GM19043 (cell line): ENCODE results near the gene CFAP46.

ENCODE experiments used
- ATAC-seq: cut with Tn5 transposase; IDR thresholded peaks from one replicate; pipeline ENCODE4 v1.9.1; 2021; ENCODE audit warnings: low read depth; ENCODE audit not compliant: unreplicated experiment

CFAP46 gene

GRCh38 chr10:132869621-132870020 is 72.7 kb downstream of the CFAP46 start:
- ATAC-seq = no peak

- ATAC-seq = no peak
Observed at GRCh38 chr10:132868995-132869394, 73.4 kb downstream of the CFAP46 start.

DNA sequence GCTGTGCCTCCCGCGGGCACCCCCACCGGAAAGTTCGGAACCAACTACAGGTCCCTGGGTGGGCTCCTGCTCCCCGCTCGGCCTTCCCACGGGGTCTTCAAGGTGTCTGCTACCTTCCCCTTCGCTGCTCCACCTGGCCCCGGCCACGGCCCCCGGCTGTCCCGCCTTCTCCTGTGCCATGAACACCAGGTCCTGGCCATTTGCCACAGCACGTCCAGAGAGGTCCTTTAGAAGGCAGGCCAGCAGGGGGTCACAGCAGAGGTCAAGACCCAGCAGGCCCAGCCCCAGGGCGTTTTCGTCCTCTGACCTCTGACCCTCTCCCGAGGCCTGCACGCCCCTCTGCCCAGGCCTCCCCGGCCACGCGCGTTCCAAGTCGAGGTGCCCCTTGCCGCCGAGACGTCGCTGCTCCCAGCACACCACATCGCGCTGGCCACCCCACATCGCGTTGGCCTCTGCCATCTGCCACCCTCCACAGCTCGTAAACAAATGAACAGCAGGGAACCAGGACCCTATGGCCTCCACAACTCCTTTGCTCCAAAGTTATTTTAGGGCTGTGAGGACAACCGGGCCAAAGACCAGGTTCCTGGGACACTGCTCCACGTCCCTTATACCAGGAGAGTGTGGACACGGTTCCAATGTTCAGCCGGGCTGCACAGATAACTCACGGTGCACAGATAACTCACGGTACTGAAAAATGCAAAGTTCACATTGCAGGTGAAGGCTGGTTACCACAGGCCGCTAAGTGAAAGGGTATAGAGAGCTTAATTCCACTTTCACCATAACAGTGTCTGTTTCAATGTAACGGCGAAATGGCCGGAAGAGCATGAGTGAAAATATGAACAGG is 74.3 kb downstream of the CFAP46 start:
- no peak for ATAC-seq

- ATAC-seq = no peak
Observed at GRCh38 chr10:132866601-132867381, 75.6 kb downstream of the CFAP46 start.

DNA sequence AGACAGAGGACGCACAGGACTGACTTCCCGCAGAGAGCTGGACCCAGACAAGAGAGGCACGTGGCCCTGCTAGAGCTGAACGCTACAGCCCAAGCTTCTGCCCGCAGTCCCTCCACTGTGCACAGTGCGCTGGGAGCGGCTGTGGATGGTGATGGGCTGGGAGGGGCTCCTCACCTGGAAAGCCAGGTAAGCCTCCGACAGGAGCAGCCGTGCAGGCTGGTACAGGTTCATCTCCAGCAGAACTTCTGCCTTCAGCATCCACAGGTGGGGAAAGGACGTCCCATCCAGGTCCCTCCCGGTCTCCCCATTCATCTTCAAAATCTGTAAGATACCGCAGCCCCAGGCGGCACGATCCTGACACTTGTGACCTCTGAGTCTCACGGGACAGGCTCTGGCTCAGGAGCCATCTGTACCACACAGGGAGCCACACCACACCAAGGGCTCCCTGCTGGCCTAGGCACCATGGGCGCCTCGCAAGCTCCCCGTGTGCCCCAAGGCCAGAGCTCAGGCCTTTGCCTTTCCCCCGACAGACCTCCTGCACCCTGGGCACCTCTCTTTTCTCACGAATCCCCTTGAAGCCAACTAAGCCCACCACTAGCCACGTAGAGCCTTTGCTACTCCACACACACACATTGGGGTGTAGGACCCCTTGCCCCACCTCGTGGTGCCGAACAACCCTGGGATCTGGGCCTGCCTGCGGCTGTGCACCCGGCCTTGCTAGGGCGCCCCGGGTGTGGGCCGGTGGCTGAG is 76.3 kb downstream of the CFAP46 start:
- ATAC-seq = no peak

DNA sequence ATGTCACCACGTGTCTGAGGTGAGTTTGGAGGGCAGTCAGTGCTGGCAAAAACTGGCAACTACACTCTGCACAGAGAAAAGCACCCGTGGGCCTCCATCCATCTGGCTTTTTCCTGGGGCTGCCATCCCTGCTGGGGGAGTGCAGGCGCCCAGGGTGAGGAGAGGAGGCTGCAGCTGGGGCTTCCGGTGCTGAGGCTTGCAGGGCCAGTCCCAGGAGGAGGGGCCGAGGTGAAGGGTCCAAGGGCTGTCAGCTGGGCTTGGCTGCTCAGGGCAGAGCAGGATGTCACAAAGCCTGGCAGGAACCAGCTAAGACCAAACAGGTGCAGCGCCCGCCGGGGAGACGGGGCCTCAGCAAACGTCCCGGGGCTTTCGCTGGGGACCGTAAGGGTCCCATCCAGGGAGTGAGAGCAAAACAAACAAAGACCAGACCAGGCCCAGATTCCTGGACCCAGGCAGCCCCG is 77.2 kb downstream of the CFAP46 start:
- ATAC-seq = no peak

GRCh38 chr10:132862485-132863420 is 79.6 kb downstream of the CFAP46 start:
- ATAC-seq = no peak

DNA sequence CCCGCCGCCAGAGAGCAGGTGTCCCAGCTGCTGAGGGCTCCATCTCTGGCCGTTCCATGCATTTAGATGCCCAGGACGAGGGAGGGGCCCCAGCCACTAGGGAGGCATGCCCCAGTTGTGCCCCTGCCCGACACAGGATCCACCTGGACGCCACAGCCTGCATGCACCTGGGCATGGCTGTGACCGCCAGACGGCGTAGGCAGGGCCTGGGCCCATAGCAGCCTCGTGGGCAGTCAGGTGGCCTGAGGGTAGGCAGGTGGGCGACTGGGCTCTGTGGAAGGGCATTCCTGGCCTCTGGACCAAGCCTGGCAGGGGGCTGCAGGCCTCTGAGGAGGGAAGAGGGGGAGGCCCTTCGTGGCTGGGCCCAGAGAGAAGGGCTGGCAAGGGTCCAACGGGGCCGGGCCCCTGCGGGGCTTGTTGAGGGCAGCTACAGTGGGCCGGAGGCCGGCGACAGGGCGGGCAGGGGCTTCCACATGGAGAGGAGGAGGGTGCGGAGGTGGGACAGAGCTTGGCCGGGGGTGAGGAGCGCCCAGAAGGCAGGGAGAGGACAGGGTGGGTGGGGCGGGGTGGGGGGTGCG is 80.4 kb downstream of the CFAP46 start:
- ATAC-seq = no peak

DNA sequence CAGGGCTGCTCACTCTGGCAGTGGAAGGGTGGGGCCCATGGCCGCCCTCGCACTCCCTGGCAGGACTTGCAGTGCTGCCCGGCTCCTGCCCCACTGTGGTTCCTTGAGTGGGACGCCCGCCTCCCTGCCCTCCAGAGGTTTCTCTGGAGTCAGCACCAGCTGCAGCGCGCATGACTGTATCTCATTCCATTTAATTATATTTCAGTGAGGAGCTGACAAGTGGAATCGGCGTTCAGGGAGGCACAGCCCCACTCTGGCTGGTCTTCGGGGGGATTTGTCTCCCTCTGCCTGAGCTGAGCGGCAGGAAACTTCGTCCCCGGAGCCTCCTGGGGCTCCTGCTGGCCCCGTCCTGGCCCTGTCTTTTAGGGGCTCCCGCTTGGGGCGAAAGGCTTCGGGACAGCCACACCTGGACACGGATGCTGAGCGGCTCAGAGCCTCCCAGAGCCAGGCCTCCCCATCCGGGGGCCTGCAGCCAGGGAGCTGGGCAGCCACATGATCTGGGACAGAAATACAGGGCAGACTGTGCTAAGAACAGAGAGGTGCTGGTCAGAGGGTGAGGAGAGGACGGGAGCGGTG is 81.2 kb downstream of the CFAP46 start:
- no peak for ATAC-seq

DNA sequence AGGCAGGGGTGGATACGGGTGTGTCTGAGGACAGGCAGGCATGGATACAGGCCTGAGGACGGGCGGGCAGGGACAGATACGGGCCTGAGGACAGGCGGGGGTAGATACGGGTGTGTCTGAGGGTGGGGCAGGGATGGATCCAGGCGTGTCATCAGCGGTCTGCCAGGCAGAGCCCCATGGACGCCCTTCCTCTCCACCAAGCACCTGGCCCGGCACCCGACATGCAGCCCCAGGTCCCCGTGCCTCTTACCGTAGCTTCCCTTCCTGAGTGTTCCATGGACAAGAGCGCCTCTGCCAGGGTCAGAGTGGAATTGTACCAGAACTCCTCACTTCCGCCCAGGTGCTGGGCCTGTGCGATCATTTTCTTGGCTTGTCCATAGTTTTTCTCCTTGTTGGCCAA is 81.8 kb downstream of the CFAP46 start:
- ATAC-seq = no peak

DNA sequence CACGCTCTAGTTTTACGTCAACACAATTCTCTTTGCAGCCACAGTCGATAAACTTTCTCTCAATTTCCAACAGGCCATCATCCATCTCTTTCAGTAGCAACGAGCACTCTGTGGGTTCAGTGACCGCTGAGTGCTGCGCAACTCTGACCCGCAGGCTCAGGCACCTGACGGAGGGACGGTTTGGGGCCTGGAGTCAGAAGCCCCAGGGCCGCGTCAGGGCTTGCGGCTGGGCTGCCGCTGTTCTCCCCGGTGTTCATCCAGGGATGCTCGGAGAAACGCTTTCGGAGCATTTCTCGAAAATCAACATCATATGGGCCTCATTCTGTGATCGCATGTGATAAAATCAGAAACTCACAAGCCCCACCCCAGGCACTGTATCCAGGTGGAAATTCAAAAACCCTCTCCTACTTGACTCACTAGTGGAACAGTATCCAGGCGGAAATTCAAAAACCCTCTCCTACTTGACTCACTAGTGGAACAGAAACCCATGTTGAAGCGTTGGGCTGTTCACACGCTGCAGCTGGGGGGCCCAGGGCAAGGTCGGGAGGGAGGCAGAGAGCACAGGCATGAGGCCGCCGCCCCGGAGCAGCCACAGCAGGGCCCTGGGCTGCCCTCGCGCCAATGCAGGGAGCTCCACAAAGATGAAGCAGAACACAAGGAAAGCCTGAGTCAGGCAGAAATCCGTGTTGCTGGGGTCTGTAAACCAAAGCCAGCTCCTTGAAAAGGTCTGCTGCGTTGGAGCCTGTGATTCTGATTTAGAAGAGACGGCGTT is 83.1 kb downstream of the CFAP46 start:
- ATAC-seq = no peak

- ATAC-seq = no peak
Observed at GRCh38 chr10:132858121-132859081, 84.0 kb downstream of the CFAP46 start.

DNA sequence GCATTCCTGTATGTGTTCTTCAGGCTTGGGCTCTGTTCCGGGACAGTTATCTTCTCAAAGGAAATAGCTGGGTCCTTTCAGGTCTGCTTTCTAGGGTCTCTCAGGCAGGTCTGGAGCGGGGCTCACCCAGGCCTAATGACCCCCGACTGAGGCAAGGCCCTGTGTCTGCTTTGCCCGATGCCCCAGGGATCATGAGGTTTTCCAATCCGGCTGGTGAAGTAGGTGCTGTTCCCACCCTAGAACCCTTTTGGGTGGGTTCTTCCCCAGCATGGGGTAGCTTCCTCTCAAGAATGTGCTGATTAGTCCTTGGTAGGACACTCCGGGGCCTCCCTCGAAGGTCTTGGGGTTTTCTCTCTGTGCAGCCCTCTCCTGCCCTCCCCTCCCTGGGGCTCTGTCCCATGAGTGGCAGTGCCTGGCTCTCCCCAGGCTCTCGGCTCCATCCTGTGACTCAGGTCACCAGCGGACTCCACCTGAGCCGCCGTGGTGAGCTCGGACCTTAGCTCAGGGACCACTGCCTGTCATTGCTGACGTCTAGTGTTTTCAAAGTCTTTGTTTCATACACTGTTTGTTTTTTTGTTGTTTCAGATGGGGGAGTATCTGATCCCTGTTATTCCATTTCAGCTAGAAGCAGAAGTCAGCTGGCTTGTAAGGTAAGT is 85.4 kb downstream of the CFAP46 start:
- no peak for ATAC-seq

GRCh38 chr10:132855889-132856288 is 86.5 kb downstream of the CFAP46 start:
- no peak for ATAC-seq

- no peak for ATAC-seq
Observed at GRCh38 chr10:132851451-132851850, 90.9 kb downstream of the CFAP46 start.

DNA sequence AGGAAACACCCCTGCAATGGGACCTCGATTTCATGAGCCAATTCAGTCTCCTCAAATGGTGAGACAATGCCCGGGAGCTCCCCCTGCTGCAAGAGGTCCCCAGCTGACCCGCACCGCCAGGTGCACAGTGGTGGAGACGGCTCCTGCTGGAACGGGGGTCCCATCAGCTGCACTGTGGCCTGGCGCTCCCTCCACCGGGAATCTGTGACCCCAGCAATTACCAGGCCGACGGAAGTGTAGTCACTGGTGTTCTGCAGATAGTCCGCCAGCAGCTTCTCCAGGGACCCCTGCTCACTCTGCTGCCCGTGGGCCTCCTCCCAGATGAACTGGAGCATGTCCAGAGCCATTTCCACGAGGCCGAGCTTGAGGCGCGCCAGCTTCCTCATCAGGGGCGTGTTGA is 91.5 kb downstream of the CFAP46 start:
- no peak for ATAC-seq

- no peak for ATAC-seq
Observed at GRCh38 chr10:132850246-132850645, 92.1 kb downstream of the CFAP46 start.
